HG03108 (cell line): Measurements from ENCODE around the gene RPAIN.
"Not testable (repeated sequence)": the region's sequence is repeated elsewhere in the genome, so short reads cannot be mapped to it uniquely, and the experiment has no call there.

ENCODE experiments used
- ATAC-seq: cut with Tn5 transposase; IDR thresholded peaks from one replicate; pipeline ENCODE4 v1.9.1; 2021; ENCODE audit warnings: moderate library complexity; ENCODE audit not compliant: unreplicated experiment

RPAIN gene

GRCh38 chr17:5429191-5429887 is 9.4 kb downstream of the RPAIN start:
- ATAC-seq, result no peak

- ATAC-seq, result no peak
Observed at GRCh38 chr17:5430413-5430999, 10.5 kb downstream of the RPAIN start.

- not testable (repeated sequence) for ATAC-seq
Observed at GRCh38 chr17:5431234-5431633, 11.3 kb downstream of the RPAIN start.

- ATAC-seq, result no peak
Observed at GRCh38 chr17:5431949-5432556, 12.1 kb downstream of the RPAIN start.

GRCh38 chr17:5434984-5435383 is 15.0 kb downstream of the RPAIN start:
- no peak for ATAC-seq

GRCh38 chr17:5435781-5436315 is 15.9 kb downstream of the RPAIN start:
- ATAC-seq, result not testable (repeated sequence)

GRCh38 chr17:5437721-5438317 is 17.8 kb downstream of the RPAIN start:
- ATAC-seq, result no peak

- ATAC-seq, result peak; percentile 80
Observed at GRCh38 chr17:5438716-5439445, 18.9 kb downstream of the RPAIN start, which contains the start of gene C1QBP. Gene C1QBP (minus strand): TSS chr17:5439155. CDS start chr17:5439073, 82 bp downstream.

- ATAC-seq, result no peak
Observed at GRCh38 chr17:5439446-5439764, 19.4 kb downstream of the RPAIN start.

- no peak for ATAC-seq
Observed at GRCh38 chr17:5443728-5444127, 23.7 kb downstream of the RPAIN start.

GRCh38 chr17:5444209-5444608 is 24.2 kb downstream of the RPAIN start:
- no peak for ATAC-seq

GRCh38 chr17:5446786-5447185 is 26.8 kb downstream of the RPAIN start:
- no peak for ATAC-seq

GRCh38 chr17:5464717-5465507 is 44.9 kb downstream of the RPAIN start:
- ATAC-seq, result no peak

GRCh38 chr17:5466295-5466694 is 46.3 kb downstream of the RPAIN start:
- ATAC-seq, result no peak

- ATAC-seq, result no peak
Observed at GRCh38 chr17:5467416-5467815, 47.4 kb downstream of the RPAIN start.

GRCh38 chr17:5468075-5468473 is 48.1 kb downstream of the RPAIN start:
- ATAC-seq, result no peak

GRCh38 chr17:5472511-5472910 is 52.5 kb downstream of the RPAIN start:
- ATAC-seq, result no peak

GRCh38 chr17:5473906-5474305 is 53.9 kb downstream of the RPAIN start:
- no peak for ATAC-seq

GRCh38 chr17:5478992-5479391 is 59.0 kb downstream of the RPAIN start:
- ATAC-seq, result no peak

GRCh38 chr17:5480962-5481361 is 61.0 kb downstream of the RPAIN start:
- no peak for ATAC-seq
